PFSK-1 (cell line): ENCODE results near the gene VWA1.
A peak's percentile ranks its signal among the peaks of the same experiment; 100 is the strongest.

ENCODE experiments used
- FOXP2 ChIP-seq: optimal IDR thresholded peaks from 2 replicates; pipeline ENCODE3; 2011; ENCODE audit warnings: borderline replicate concordance, control low read depth, inconsistent platforms; ENCODE audit not compliant: insufficient read depth; ENCODE audit errors: extremely low read length, extremely low read depth
- POLR2AphosphoS5 ChIP-seq: IDR thresholded peaks from 2 replicates; pipeline ENCODE4 v1.6.1; 2012; ENCODE audit warnings: low read depth, mild to moderate bottlenecking, control low read depth, low read length, moderate library complexity
- SIN3A ChIP-seq: IDR thresholded peaks from 2 replicates; pipeline ENCODE4 v1.6.1; 2012; ENCODE audit warnings: mild to moderate bottlenecking, low read length, moderate library complexity, borderline replicate concordance; ENCODE audit not compliant: insufficient read depth
- TAF1 ChIP-seq: IDR thresholded peaks from 2 replicates; pipeline ENCODE4 v1.6.1; 2012; ENCODE audit warnings: low read length, control low read depth, borderline replicate concordance; ENCODE audit not compliant: insufficient read depth
- TF ChIP-seq, protein P1 (sequence below), 2 experiments: IDR thresholded peaks; 2 replicates each; pipeline versions ENCODE4 v1.6.1 to v1.8.0; 2011 to 2012; ENCODE audit warnings: low read depth in 2 of 2, low read length in 2 of 2, control low read depth in 1 of 2, inconsistent platforms in 1 of 2, mild to moderate bottlenecking in 1 of 2, moderate library complexity in 1 of 2; ENCODE audit not compliant: insufficient read depth in 1 of 2

VWA1 gene

DNA sequence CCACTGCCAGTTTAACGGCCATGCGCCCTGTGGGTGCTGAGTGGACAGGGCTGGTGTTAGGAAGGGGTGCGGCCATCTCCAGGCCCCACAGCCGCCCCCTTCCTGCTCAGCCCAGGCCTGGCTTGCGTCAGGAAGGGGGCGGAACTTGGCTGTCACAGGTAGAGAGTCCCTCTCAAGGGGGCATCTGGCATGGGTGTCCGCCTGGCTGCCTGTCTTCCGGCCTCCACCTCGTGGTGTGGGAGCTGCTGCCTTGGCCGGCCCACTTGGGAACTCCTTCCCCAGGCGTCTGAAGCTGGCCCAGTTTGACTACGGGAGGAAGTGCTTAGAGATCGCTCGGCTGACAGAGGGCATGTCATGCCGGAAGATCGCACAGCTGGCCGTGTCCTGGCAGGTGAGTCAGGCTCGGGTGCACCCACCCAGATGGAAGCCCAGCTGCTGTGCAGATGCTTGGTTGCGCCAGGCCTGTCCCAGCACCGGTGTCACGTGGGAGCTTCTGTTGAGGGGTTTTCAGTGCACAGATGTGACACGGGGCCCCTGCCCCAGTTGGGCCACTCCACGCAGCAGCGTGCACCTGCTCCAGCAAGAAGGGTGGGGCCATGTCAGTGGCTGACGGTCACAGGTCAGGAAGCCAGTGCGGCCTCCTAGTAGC lies 27.0 kb downstream of the VWA1 start:
- TF ChIP-seq FOXP2, result no peak
- TF ChIP-seq TAF1, result no peak
- TF ChIP-seq POLR2AphosphoS5, result no peak
- TF ChIP-seq, protein P1, sequence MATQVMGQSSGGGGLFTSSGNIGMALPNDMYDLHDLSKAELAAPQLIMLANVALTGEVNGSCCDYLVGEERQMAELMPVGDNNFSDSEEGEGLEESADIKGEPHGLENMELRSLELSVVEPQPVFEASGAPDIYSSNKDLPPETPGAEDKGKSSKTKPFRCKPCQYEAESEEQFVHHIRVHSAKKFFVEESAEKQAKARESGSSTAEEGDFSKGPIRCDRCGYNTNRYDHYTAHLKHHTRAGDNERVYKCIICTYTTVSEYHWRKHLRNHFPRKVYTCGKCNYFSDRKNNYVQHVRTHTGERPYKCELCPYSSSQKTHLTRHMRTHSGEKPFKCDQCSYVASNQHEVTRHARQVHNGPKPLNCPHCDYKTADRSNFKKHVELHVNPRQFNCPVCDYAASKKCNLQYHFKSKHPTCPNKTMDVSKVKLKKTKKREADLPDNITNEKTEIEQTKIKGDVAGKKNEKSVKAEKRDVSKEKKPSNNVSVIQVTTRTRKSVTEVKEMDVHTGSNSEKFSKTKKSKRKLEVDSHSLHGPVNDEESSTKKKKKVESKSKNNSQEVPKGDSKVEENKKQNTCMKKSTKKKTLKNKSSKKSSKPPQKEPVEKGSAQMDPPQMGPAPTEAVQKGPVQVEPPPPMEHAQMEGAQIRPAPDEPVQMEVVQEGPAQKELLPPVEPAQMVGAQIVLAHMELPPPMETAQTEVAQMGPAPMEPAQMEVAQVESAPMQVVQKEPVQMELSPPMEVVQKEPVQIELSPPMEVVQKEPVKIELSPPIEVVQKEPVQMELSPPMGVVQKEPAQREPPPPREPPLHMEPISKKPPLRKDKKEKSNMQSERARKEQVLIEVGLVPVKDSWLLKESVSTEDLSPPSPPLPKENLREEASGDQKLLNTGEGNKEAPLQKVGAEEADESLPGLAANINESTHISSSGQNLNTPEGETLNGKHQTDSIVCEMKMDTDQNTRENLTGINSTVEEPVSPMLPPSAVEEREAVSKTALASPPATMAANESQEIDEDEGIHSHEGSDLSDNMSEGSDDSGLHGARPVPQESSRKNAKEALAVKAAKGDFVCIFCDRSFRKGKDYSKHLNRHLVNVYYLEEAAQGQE (IDR thresholded peaks at IDR 0.05; ENCODE audit: insufficient read depth in 1 of 2, low read depth in 2 of 2, low read length in 2 of 2), result no peak
- no peak for TF ChIP-seq SIN3A

DNA sequence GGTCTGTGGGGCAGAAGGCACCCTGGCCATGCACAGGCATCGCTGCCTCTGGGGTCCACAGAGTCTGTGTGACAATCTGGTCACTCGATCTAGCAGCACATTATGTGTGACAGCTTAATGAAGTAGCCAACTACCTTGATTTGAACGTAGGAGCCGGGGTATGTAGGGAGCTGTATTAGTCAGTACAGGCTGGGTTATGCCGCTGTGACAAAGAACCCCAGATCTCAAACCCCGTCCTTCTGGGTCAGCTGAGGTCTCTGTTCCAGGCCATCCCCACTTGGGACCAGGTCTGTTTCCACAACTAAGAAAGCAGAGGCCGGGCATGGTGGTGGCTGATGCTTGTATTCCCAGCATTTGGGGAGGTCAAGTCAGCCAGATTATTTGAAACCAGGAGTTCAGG lies 27.8 kb downstream of the VWA1 start:
- TF ChIP-seq POLR2AphosphoS5, result no peak
- no peak for TF ChIP-seq TAF1
- no peak for TF ChIP-seq FOXP2
- TF ChIP-seq, protein P1 (IDR thresholded peaks at IDR 0.05; ENCODE audit: insufficient read depth in 1 of 2, low read depth in 2 of 2, low read length in 2 of 2), result no peak
- no peak for TF ChIP-seq SIN3A

DNA sequence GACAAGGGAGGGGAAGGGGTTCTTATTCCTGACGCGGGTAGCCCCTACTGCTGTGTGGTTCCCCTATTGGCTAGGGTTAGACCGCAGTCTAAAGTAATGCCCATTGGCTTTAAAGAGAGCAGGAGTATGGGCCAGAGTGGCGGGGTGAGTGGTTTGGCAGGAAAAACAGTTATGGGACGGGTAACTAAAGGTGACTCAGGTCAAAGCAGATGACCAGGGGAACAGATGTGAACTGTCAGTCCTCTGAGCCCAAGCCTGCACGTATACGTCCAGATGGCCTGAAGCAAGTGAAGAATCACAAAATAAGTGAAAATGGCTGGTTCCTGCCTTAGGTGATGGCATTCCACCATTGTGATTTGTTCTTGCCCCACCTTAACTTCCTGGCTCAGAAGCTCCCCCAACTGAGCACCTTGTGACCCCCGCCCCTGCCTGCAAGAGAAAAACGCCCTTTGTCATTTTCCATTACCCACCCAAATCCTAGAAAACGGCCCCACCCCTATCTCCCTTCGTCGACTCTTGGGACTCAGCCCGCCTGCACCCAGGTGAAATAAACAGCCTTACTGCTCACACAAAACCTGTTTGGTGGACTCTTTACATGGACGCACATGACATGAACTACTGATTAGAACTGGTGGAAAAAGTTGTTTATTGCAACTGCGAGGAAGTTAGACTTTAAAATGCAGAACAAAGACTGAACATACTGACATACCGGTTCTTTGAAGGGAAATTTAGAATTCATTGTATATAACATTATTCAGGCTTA lies 35.3 kb downstream of the VWA1 start:
- TF ChIP-seq FOXP2 (no peak), SIN3A (no peak), TAF1 (no peak), POLR2AphosphoS5 (no peak)
- TF ChIP-seq, protein P1 (IDR thresholded peaks at IDR 0.05; ENCODE audit: insufficient read depth in 1 of 2, low read depth in 2 of 2, low read length in 2 of 2), result no peak

DNA sequence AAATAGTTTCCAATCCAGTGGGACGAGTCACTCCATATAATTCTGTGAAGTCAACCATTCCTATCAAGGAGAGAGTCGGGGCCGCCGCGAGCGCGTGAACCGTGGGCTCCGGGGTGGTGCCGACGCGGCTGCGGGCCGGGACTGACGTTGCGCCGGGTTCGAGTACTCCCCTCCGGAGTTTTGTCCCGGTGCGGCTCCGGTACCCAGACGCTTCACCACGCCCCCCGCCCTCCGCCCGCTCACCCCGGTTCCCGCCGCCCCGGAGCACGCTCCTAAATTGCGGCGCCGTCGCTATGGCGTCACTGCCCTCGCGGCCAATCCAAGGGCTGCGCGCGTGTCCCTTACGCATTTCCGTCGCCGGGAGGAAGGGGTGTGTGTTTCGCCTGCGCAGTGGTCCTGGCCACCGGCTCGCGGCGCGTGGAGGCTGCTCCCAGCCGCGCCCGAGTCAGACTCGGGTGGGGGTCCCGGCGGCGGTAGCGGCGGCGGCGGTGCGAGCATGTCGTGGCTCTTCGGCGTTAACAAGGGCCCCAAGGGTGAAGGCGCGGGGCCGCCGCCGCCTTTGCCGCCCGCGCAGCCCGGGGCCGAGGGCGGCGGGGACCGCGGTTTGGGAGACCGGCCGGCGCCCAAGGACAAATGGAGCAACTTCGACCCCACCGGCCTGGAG lies 36.0 kb downstream of the VWA1 start, which contains the start of gene ATAD3B:
Gene ATAD3B, plus strand, starts transcription at position 377 of the 664 bp plus-strand sequence. Its CDS starts 120 bp downstream, at position 497.
- TF ChIP-seq TAF1 (peak; percentile 53; the same call in 1 of the 2 replicates), POLR2AphosphoS5 (peak; percentile 53; the same call in 1 of the 2 replicates), FOXP2 (no peak), SIN3A (peak; percentile 88; the same call in 1 of the 2 replicates)
- TF ChIP-seq, protein P1 (IDR thresholded peaks at IDR 0.05; ENCODE audit: insufficient read depth in 1 of 2, low read depth in 2 of 2, low read length in 2 of 2), result no peak
